ENCODE measurements around the gene SKI. TPM values are rescaled to one million over a fixed set of nuclear protein-coding genes. Genes with fewer than 3 reads are reported as not detected.

SKI gene
- total RNA-seq, 2 experiments from 2014 or later: 4.7 to 11.7 TPM

DNA sequence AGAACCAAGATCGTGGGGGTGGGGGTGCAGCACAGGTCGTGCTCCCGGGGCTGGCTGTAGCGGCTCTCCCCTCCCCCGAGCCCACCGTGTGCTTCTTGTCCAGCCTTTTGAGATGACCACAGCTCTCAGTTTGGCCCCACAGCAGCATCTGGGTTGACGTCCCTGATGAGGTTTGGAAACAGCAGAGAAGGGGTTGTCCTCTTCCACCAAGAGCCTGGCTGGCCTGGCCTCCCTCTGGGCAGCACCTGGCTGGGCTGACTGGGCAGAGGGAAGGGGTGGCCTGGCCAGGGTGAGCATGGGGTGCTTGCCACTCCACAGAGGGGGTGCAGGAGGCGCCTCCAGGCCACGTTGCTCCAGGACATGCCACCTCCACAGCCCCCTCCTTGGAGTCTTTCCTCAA lies 61.5 kb downstream of the SKI start:
- POLR2A ChIA-PET: no interaction called here
- peaks cover 6% of the 10 kb centered on the region; the same call in 1 of the 2 replicates for H4K20me1 ChIP-seq (ENCODE audit: insufficient read depth, low read length)
- no peaks in the 10 kb centered on the region for H3K9me3 ChIP-seq (ENCODE audit: low read length)
- no peak for DNase-seq (ENCODE audit: low spot score)
- no peak overlapping the region for H2AFZ ChIP-seq (ENCODE audit: low read length)
- no peak overlapping the region for H3K27ac ChIP-seq (ENCODE audit: low read depth, low read length, poor library complexity, severe bottlenecking)
- TF ChIP-seq CTCF (conservative IDR thresholded peaks at IDR 0.05; ENCODE audit: low read length): no peak
- TF ChIP-seq EZH2phosphoT487 (IDR thresholded peaks at IDR 0.05; ENCODE audit: borderline replicate concordance, low read depth, low read length): no peak
- peaks cover 7% of the 10 kb centered on the region for H3K4me1 ChIP-seq (ENCODE audit: insufficient read depth, low read length, poor library complexity, severe bottlenecking)
- intact Hi-C loops (cut with micrococcal nuclease; ENCODE audit: unreplicated experiment): no loop called here
- H3K4me3 ChIP-seq (ENCODE audit: low read depth, low read length, poor library complexity, severe bottlenecking): no peak overlapping the region
- CTCF ChIA-PET (ENCODE audit: unreplicated experiment): no interaction called here
- H3K36me3 ChIP-seq (ENCODE audit: insufficient read depth, low read length): no peaks in the 10 kb centered on the region
- no peaks in the 10 kb centered on the region for H3K9me2 ChIP-seq (ENCODE audit: insufficient read depth, low read length)
- no peak overlapping the region for H3K4me2 ChIP-seq (ENCODE audit: low read length)
- no peaks in the 10 kb centered on the region for H3K79me2 ChIP-seq (ENCODE audit: insufficient read depth, low read depth, low read length)
- BruUV-seq (replicated peaks): no TSS peak

DNA sequence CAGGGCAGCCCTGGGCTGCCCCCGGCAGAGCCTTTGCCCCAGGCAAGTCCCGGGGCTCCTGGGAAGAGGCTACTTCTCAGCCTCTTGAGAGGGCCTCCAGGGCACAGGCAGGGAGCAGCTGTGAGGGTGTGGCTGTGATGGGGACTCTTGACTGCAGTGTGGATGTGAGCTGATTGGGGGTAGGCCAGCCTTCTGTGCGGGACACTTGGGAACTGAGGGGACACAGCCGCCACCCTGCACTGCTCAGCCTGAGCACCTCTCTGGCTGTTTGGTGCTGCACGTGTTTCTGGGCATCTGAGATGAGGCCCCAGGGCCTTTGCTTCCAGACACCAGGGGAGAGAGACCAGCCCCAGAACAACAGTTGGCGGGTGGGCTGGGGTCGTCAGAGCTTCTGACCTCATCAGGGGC lies 62.1 kb downstream of the SKI start:
- POLR2A ChIA-PET: interaction anchor here (0.5 to 0.6 kb wide), 2 partner anchors 62 to 314 kb away, joined by 3 read pairs; no protein-coding TSS in a partner anchor
- Histone ChIP-seq H3K4me3 (ENCODE audit: low read depth, low read length, poor library complexity, severe bottlenecking) (no peak overlapping the region), H3K9me2 (ENCODE audit: insufficient read depth, low read length) (no peaks in the 10 kb centered on the region), H3K27ac (ENCODE audit: low read depth, low read length, poor library complexity, severe bottlenecking) (no peak overlapping the region), H3K36me3 (ENCODE audit: insufficient read depth, low read length) (no peaks in the 10 kb centered on the region), H3K4me1 (ENCODE audit: insufficient read depth, low read length, poor library complexity, severe bottlenecking) (peaks cover 7% of the 10 kb centered on the region), H2AFZ (ENCODE audit: low read length) (no peak overlapping the region), H3K79me2 (ENCODE audit: insufficient read depth, low read depth, low read length) (no peaks in the 10 kb centered on the region), H3K9me3 (ENCODE audit: low read length) (no peaks in the 10 kb centered on the region), H3K4me2 (ENCODE audit: low read length) (no peak overlapping the region), H4K20me1 (ENCODE audit: insufficient read depth, low read length) (peaks cover 6% of the 10 kb centered on the region; the same call in 1 of the 2 replicates)
- TF ChIP-seq EZH2phosphoT487 (IDR thresholded peaks at IDR 0.05; ENCODE audit: borderline replicate concordance, low read depth, low read length) (no peak), CTCF (conservative IDR thresholded peaks at IDR 0.05; ENCODE audit: low read length) (no peak)
- intact Hi-C loops (cut with micrococcal nuclease; ENCODE audit: unreplicated experiment): no loop called here
- BruUV-seq (replicated peaks): no TSS peak
- DNase-seq (ENCODE audit: low spot score): no peak
- CTCF ChIA-PET (ENCODE audit: unreplicated experiment): no interaction called here

DNA sequence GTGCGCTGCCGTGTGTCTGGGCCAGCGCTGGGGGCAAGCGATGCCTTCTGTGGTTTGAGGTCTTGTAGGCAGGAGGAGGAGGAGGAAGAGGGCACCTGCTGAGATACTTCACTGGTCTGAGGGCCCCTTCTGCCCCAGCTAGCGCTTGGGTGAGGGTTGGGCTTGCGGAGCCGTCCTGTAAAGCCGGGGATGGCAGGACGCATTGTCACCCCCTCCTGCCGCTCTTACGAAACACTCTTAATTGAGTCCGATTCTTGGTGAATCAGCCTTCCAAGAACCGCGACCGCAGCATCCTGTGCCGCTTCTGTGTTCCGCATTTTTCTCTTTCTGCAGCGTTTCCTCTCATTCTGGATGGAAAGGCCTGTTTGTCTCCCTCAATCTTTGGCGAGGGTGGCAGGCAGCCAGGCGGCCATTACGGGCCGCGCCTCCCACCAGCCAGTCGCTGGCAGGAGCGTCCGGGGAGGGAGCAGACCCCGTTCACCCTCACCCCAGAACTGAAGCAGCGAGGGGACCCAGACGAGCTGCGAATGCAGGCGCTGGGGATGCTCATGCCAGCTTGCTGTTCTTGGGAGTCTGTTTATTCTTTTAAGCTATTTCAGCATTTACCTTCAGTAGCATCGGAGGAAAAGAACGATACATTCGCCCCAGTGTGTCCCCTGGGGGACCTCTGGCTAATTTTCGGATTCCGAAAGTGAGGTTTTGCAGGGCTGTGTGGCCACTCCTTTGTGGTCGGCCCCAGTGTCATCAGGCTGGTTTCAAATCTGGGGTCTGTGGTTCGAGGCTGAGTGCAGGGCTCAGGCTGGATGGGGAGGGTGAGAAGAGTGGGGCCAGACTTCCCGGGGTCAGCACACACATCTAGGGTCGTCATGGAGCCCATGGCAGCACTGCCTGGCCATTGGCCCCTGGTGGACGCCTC lies 62.7 kb downstream of the SKI start:
- ChIA-PET CTCF (ENCODE audit: unreplicated experiment) (no interaction called here), POLR2A (interaction anchor here (0.6 kb wide), 1 partner anchor 61 kb away, joined by 3 read pairs; no protein-coding TSS in a partner anchor)
- Histone ChIP-seq H3K27ac (ENCODE audit: low read depth, low read length, poor library complexity, severe bottlenecking) (no peak overlapping the region), H3K4me3 (ENCODE audit: low read depth, low read length, poor library complexity, severe bottlenecking) (no peak overlapping the region), H3K4me1 (ENCODE audit: insufficient read depth, low read length, poor library complexity, severe bottlenecking) (peaks cover 7% of the 10 kb centered on the region), H3K36me3 (ENCODE audit: insufficient read depth, low read length) (no peaks in the 10 kb centered on the region), H3K9me2 (ENCODE audit: insufficient read depth, low read length) (no peaks in the 10 kb centered on the region), H2AFZ (ENCODE audit: low read length) (no peak overlapping the region), H4K20me1 (ENCODE audit: insufficient read depth, low read length) (peaks cover 6% of the 10 kb centered on the region; the same call in 1 of the 2 replicates), H3K4me2 (ENCODE audit: low read length) (no peak overlapping the region), H3K9me3 (ENCODE audit: low read length) (no peaks in the 10 kb centered on the region), H3K79me2 (ENCODE audit: insufficient read depth, low read depth, low read length) (no peaks in the 10 kb centered on the region)
- peak; percentile 55 for DNase-seq (ENCODE audit: low spot score)
- TF ChIP-seq CTCF (conservative IDR thresholded peaks at IDR 0.05; ENCODE audit: low read length) (no peak), EZH2phosphoT487 (IDR thresholded peaks at IDR 0.05; ENCODE audit: borderline replicate concordance, low read depth, low read length) (no peak)
- BruUV-seq (replicated peaks): no TSS peak
- intact Hi-C loops (cut with micrococcal nuclease; ENCODE audit: unreplicated experiment): no loop called here

All from OCI-LY7 (cell line).